WERI-Rb-1 (cell line): ENCODE measurements around the gene VWCE.
"Not testable (repeated sequence)": the region's sequence is repeated elsewhere in the genome, so short reads cannot be mapped to it uniquely, and the experiment has no call there.

Experiments used
- DNase-seq: peaks from one replicate; pipeline ENCODE4 v3.0.0-alpha.2; 2020
- H3K27ac ChIP-seq: fragments of 250-450 bp; sonication (Bioruptor Pico); 2 replicates; pipeline ENCODE4 v1.5.1; 2020; ENCODE audit warnings: mild to moderate bottlenecking, moderate library complexity
- H3K27me3 ChIP-seq: fragments of 250-450 bp; sonication (Bioruptor Pico); 2 replicates; pipeline ENCODE4 v1.5.1; 2021; ENCODE audit warnings: mild to moderate bottlenecking, low read depth, moderate library complexity; ENCODE audit not compliant: insufficient read depth, severe bottlenecking
- H3K36me3 ChIP-seq: fragments of 250-450 bp; sonication (Bioruptor Pico); 2 replicates; pipeline ENCODE4 v1.5.1; 2020; ENCODE audit warnings: mild to moderate bottlenecking, moderate library complexity
- H3K4me3 ChIP-seq: 2 replicates; pipeline ENCODE4 v1.5.1; 2011; ENCODE audit warnings: low read depth, mild to moderate bottlenecking, control low read depth, low read length
- H3K9me3 ChIP-seq: fragments of 250-450 bp; sonication (Bioruptor Pico); 2 replicates; pipeline ENCODE4 v1.5.1; 2021; ENCODE audit warnings: mild to moderate bottlenecking, moderate library complexity; ENCODE audit not compliant: severe bottlenecking

The VWCE gene

DNA sequence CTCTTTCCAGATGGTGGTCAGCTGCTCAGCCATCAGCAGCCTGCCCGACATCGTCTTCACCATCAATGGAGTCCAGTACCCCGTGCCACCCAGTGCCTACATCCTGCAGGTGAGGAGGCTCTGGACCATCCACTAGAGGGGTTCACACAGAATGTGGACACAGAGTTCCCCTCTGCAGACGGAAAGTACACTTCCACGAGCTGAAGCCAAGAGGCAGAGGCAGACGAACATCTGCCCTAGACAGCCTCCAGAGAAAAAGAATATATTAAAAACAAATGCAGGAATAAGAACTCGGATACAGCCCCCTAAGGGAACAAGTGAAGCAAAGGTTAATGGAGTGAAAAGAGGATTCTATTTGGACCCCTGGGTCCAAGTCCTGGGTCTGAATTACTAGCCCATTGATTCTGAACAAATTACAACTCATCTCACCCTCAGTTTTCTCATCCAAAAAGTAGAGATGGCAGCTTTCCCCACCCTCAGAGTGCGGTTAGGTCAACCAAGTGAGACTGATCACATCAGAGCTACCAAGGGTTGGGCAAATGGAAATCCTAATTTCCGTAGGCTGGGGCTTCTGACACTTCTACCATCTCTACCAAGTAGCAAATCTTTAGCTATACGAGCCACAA, 83.7 kb downstream of the VWCE start:
- not testable (repeated sequence) for H3K9me3 ChIP-seq, H3K36me3 ChIP-seq, DNase-seq, H3K27me3 ChIP-seq, H3K27ac ChIP-seq, H3K4me3 ChIP-seq

DNA sequence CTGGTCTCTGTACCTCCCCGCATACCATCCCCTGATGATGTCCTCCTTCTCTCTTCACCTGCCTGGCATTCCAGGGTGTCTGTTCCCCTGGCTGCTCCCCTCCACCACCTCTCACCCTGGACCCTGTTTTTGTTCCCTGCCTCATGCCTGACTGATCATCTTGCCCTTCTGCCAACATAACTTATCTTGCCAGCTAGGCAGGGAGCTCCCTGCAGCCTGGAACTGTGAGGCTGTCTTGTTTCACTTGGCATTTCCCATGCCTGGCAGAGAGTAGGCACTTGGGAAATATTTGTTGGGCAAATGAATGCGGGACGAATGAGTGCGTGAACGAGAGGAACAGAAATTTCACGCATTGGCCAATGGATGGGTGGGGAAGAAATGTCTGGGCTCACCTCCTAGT, 84.5 kb downstream of the VWCE start:
- H3K4me3 ChIP-seq, H3K27ac ChIP-seq: not testable (repeated sequence)

More for the DNA sequence above, 84.5 kb downstream of the VWCE start:
- not testable (repeated sequence) for H3K27me3 ChIP-seq, H3K9me3 ChIP-seq, DNase-seq, H3K36me3 ChIP-seq
